Activated CD8-positive, alpha-beta T cell treated with anti-CD3 and anti-CD28 coated beads for 36 hours (primary cell): Measurements from ENCODE around the gene CTTNBP2. TPM values are rescaled to one million over a fixed set of nuclear protein-coding genes. Genes with fewer than 3 reads are reported as not detected.

Source experiments
- ATAC-seq: fragments of 200-7000 bp; cut with Tn5 transposase; one replicate; pipeline ENCODE4 v1.10.0; 2021; ENCODE audit warnings: mild to moderate bottlenecking, moderate library complexity
- CTCF ChIA-PET: fragments of 350-600 bp; sonication (Branson Sonifier 250); formaldehyde crosslinking; loops from one replicate; lab custom pipeline; 2021; ENCODE audit warnings: antibody characterized with exemption; lab: Charles Lee
- POLR2A ChIA-PET: fragments of 350-600 bp; sonication (Branson Sonifier 250); formaldehyde crosslinking; loops from one replicate; lab custom pipeline; 2021; ENCODE audit warnings: antibody characterized with exemption; lab: Charles Lee
- DNase-seq: peaks from one replicate; pipeline ENCODE4 v3.0.0-alpha.2; 2020
- H3K27ac Mint-ChIP-seq: one replicate; pipeline ENCODE4 v1.8.0; 2021; ENCODE audit warnings: mild to moderate bottlenecking, mixed read lengths
- H3K27me3 Mint-ChIP-seq: one replicate; pipeline ENCODE4 v1.8.0; 2021; ENCODE audit warnings: mixed read lengths
- H3K36me3 Mint-ChIP-seq: one replicate; pipeline ENCODE4 v1.8.0; 2021; ENCODE audit warnings: low read depth, mixed read lengths
- H3K4me1 Mint-ChIP-seq: one replicate; pipeline ENCODE4 v1.8.0; 2021; ENCODE audit warnings: low read depth, mixed read lengths
- H3K4me3 Mint-ChIP-seq: one replicate; pipeline ENCODE4 v1.8.0; 2021; ENCODE audit warnings: mild to moderate bottlenecking, moderate library complexity, mixed read lengths
- H3K9me3 Mint-ChIP-seq: one replicate; pipeline ENCODE4 v1.8.0; 2021; ENCODE audit warnings: mixed read lengths
- CTCF ChIP-seq: fragments of 200-600 bp; IDR thresholded peaks from one replicate; pipeline ENCODE4 v1.8.0; 2022; ENCODE audit warnings: antibody characterized with exemption, mild to moderate bottlenecking
- intact Hi-C: fragments of 100-400 bp; cut with micrococcal nuclease; formaldehyde crosslinking; loops from one replicate; pipeline ENCODE4 v1.10.0; 2022
- total RNA-seq, 2 experiments: library from RNA; stranded (reverse); gene quantifications; one replicate each; pipeline ENCODE4 v1.2.3, GENCODE V29; 2021

Gene CTTNBP2
- total RNA-seq, 2 experiments from 2014 or later: not detected

- no peaks in the 10 kb centered on the region for H3K36me3 Mint-ChIP-seq
- intact Hi-C loops: no loop called here
- DNase-seq: no peak
- no peak for ATAC-seq
- no peak for TF ChIP-seq CTCF
- no peaks in the 10 kb centered on the region for H3K9me3 Mint-ChIP-seq
- H3K27me3 Mint-ChIP-seq: no peaks in the 10 kb centered on the region
- no peak overlapping the region for H3K27ac Mint-ChIP-seq
- no peaks in the 10 kb centered on the region for H3K4me1 Mint-ChIP-seq
- POLR2A ChIA-PET: no interaction called here
- H3K4me3 Mint-ChIP-seq: no peak overlapping the region
- CTCF ChIA-PET: no interaction called here
Measured at GRCh38 chr7:117664047-117664446, 209.2 kb downstream of the CTTNBP2 start.

GRCh38 chr7:117661328-117661727, 211.9 kb downstream of the CTTNBP2 start:
- Mint-ChIP-seq H3K27ac (no peak overlapping the region), H3K4me1 (no peaks in the 10 kb centered on the region), H3K4me3 (no peak overlapping the region), H3K36me3 (no peaks in the 10 kb centered on the region), H3K9me3 (no peaks in the 10 kb centered on the region), H3K27me3 (no peaks in the 10 kb centered on the region)
- DNase-seq (no peak), ATAC-seq (no peak)
- POLR2A ChIA-PET: no interaction called here
- CTCF ChIA-PET: no interaction called here
- TF ChIP-seq CTCF: no peak
- intact Hi-C loops: no loop called here
